ENCODE data around the gene ABHD17A. TPM values are rescaled to one million over a fixed set of nuclear protein-coding genes. Genes with fewer than 3 reads are reported as not detected.

Gene ABHD17A
- total RNA-seq, 3 donors from 2014 or later = 62.4 to 81.3 (median 76.0) TPM

DNA sequence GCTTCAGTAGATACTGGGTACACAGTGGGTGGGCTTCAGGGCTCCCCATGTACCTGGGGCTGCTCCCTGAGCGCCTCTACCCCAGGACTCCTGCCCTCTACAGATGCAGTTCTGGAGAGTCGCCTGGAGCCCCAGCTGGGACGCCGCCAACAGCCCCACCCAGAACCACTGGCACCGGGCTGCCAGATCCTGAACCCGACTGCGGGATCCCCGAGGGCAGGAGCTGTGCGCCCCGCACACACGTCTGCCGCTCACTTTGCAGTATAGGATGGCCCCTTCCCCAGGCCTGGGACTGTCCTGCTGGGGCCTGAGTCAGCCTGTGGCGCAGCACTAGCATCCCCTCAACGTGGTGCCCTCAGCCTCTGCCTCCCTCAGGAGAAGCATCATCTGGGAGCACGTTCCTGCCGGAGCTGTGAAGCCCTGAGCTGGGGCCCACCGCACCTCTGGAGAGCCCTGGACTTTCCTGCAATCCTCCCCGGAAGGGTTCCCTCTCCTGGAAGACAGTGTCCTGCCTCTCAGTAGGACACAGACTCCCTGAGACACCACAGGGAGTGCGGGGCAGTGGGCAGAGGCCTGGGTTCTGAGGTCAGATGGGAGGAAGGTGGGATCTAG is 40.7 kb downstream of the ABHD17A start:
- intact Hi-C loops (cut with DNase I; ENCODE audit: low total_unique reads) = no loop called here
- DNase-seq (ENCODE audit: low spot score in 2 of 2) = no peak
- peaks cover 38 to 50% of the 10 kb centered on the region in 2 donors for H3K4me1 ChIP-seq
- peak overlapping the region; percentile 42 to 71 for H3K27ac ChIP-seq
- no peaks in the 10 kb centered on the region for H3K27me3 ChIP-seq
- no peaks in the 10 kb centered on the region for H3K36me3 ChIP-seq
- TF ChIP-seq POLR2A (IDR thresholded peaks at IDR 0.05) (no peak), POLR2AphosphoS5 (IDR thresholded peaks at IDR 0.05) (no peak), CTCF (IDR thresholded peaks at IDR 0.05) (no peak)
- H3K9me3 ChIP-seq = no peaks in the 10 kb centered on the region
- no peak overlapping the region for H3K4me3 ChIP-seq

- DNase-seq (ENCODE audit: low spot score in 2 of 2) = no peak
- Histone ChIP-seq H3K27me3 (no peaks in the 10 kb centered on the region), H3K27ac (peak overlapping the region; percentile 42 to 71), H3K9me3 (no peaks in the 10 kb centered on the region), H3K4me3 (peak overlapping the region in 1 of 3 donors; percentile 46), H3K36me3 (no peaks in the 10 kb centered on the region), H3K4me1 (peaks cover 38 to 50% of the 10 kb centered on the region in 2 donors)
- TF ChIP-seq POLR2A (IDR thresholded peaks at IDR 0.05) = no peak
- no peak for TF ChIP-seq POLR2AphosphoS5 (IDR thresholded peaks at IDR 0.05)
- no peak for TF ChIP-seq CTCF (IDR thresholded peaks at IDR 0.05)
- intact Hi-C loops (cut with DNase I; ENCODE audit: low total_unique reads) = no loop called here
Observed at GRCh38 chr19:1843646-1844394, 41.5 kb downstream of the ABHD17A start.

GRCh38 chr19:1843116-1843515 is 42.2 kb downstream of the ABHD17A start:
- Histone ChIP-seq H3K4me3 (peak overlapping the region in 1 of 3 donors; percentile 46), H3K27me3 (no peaks in the 10 kb centered on the region), H3K27ac (peak overlapping the region; percentile 61 to 71), H3K9me3 (no peaks in the 10 kb centered on the region), H3K36me3 (no peaks in the 10 kb centered on the region), H3K4me1 (peaks cover 38 to 50% of the 10 kb centered on the region in 2 donors)
- no peak for DNase-seq (ENCODE audit: low spot score in 2 of 2)
- TF ChIP-seq CTCF (IDR thresholded peaks at IDR 0.05) = no peak
- no peak for TF ChIP-seq POLR2AphosphoS5 (IDR thresholded peaks at IDR 0.05)
- TF ChIP-seq POLR2A (IDR thresholded peaks at IDR 0.05) = no peak
- intact Hi-C loops (cut with DNase I; ENCODE audit: low total_unique reads) = no loop called here

- H3K27me3 ChIP-seq = no peaks in the 10 kb centered on the region
- no peaks in the 10 kb centered on the region for H3K36me3 ChIP-seq
- peak overlapping the region in 1 of 3 donors; percentile 54 for H3K4me3 ChIP-seq
- H3K9me3 ChIP-seq = no peaks in the 10 kb centered on the region
- no peak for DNase-seq (ENCODE audit: low spot score in 2 of 2)
- intact Hi-C loops (cut with DNase I; ENCODE audit: low total_unique reads) = no loop called here
- no peak for TF ChIP-seq CTCF (IDR thresholded peaks at IDR 0.05)
- TF ChIP-seq POLR2AphosphoS5 (IDR thresholded peaks at IDR 0.05) = no peak
- TF ChIP-seq POLR2A (IDR thresholded peaks at IDR 0.05) = no peak
- peak overlapping the region; percentile 33 to 77 for H3K27ac ChIP-seq
- peaks cover 30 to 40% of the 10 kb centered on the region in 2 donors for H3K4me1 ChIP-seq
Observed at GRCh38 chr19:1841209-1841924, 43.9 kb downstream of the ABHD17A start.
